SK-N-MC (cell line): ENCODE measurements around the gene CIAPIN1.

Experiments
- EZH2 ChIP-seq: fragments of 200-600 bp; sonication (generic); IDR thresholded peaks from one replicate; pipeline ENCODE4 v1.6.1; 2017; ENCODE audit warnings: antibody characterized with exemption
- FOXP2 ChIP-seq: optimal IDR thresholded peaks from 2 replicates; pipeline ENCODE3; 2011; ENCODE audit warnings: mild to moderate bottlenecking, moderate library complexity; ENCODE audit not compliant: insufficient read depth; ENCODE audit errors: extremely low read length, control extremely low read depth
- POLR2AphosphoS5 ChIP-seq: IDR thresholded peaks from 2 replicates; pipeline ENCODE4 v1.6.1; 2012; ENCODE audit warnings: mild to moderate bottlenecking, low read depth, low read length, borderline replicate concordance

- TF ChIP-seq POLR2AphosphoS5 = no peak
- TF ChIP-seq EZH2 = no peak
- TF ChIP-seq FOXP2 = no peak
Measured at GRCh38 chr16:57388359-57389086, 58.7 kb downstream of the CIAPIN1 start.
